HG02623 (cell line): ENCODE measurements around the gene PRODH2.

Experiments used
- ATAC-seq: cut with Tn5 transposase; IDR thresholded peaks from one replicate; pipeline ENCODE4 v1.9.1; 2021; ENCODE audit warnings: moderate library complexity; ENCODE audit not compliant: unreplicated experiment

Gene PRODH2

GRCh38 chr19:35759697-35760096, 52.9 kb downstream of the PRODH2 start:
- ATAC-seq = no peak

- ATAC-seq = peak; percentile 94
Observed at GRCh38 chr19:35757749-35758608, 54.7 kb downstream of the PRODH2 start, which contains the start of gene PROSER3. Gene PROSER3 (plus strand): TSS chr19:35758176. CDS start chr19:35758216, 40 bp downstream.

GRCh38 chr19:35757231-35757748, 55.4 kb downstream of the PRODH2 start:
- ATAC-seq = no peak

- no peak for ATAC-seq
Observed at GRCh38 chr19:35756377-35757230, 56.0 kb downstream of the PRODH2 start, which contains the start of gene HSPB6. Gene HSPB6 (minus strand): TSS chr19:35757029. CDS start chr19:35757008, 21 bp downstream.

GRCh38 chr19:35755550-35756376, 56.9 kb downstream of the PRODH2 start:
- ATAC-seq = no peak

- no peak for ATAC-seq
Observed at GRCh38 chr19:35755131-35755549, 57.5 kb downstream of the PRODH2 start.

GRCh38 chr19:35754370-35755130, 58.1 kb downstream of the PRODH2 start:
- ATAC-seq = no peak

GRCh38 chr19:35753634-35754369, 58.8 kb downstream of the PRODH2 start:
- no peak for ATAC-seq

- no peak for ATAC-seq
Observed at GRCh38 chr19:35752746-35753350, 59.8 kb downstream of the PRODH2 start.

GRCh38 chr19:35751839-35752745, 60.6 kb downstream of the PRODH2 start:
- ATAC-seq = no peak

- ATAC-seq = no peak
Observed at GRCh38 chr19:35750167-35750566, 62.5 kb downstream of the PRODH2 start.
